GM18520 (cell line): ENCODE measurements around the gene ANKRD11.
A peak's percentile ranks its signal among the peaks of the same experiment; 100 is the strongest.
"Not testable (repeated sequence)": the region's sequence is repeated elsewhere in the genome, so short reads cannot be mapped to it uniquely, and the experiment has no call there.

Experiments used
- ATAC-seq: cut with Tn5 transposase; IDR thresholded peaks from one replicate; pipeline ENCODE4 v1.9.1; 2021; ENCODE audit not compliant: unreplicated experiment

The ANKRD11 gene

DNA sequence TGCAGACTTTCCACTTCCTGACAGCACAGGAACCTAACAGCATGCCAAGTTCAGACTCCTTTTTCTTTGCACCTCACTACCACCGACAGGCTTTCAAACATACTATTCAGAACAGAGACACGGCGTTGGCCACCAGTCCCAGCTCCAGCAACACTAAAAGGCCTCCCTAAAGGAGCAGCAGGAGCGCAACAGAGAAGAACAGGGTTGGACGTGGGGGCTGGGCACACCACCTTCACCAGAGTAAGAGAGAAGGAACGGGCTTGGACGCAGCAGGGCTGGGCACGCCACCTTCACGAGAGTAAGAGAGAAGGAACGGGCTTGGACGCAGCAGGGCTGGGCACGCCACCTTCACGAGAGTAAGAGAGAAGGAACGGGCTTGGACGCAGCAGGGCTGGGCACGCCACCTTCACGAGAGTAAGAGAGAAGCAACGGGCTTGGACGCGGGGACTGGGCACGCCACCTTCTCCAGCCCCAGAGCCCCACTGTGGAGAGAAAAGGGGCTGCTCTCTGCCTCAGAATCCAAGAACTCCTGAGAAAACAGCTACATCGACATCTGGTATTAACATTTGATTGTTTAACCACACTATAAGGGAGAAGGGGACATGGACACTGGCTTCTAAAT, 56.9 kb downstream of the ANKRD11 start:
- ATAC-seq = not testable (repeated sequence)

DNA sequence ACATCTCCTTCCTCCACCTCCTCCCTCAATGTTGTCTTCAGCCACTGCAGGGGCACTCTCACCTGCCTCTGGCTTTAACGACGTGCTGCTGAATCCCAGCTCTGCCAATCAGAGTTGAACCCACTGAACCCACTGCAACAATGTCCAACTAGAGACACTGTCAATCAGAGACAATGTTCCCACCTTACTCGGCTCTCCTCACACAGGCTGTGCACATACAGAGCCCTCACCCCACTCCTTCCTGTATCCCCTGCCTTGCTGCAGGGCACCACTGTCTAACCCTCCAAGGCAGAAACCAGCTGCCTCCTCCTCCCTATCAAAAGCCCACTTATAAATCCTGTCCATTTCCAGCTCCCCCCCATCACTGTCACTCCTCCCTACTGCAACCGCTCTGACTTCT, 58.7 kb downstream of the ANKRD11 start:
- ATAC-seq = no peak

DNA sequence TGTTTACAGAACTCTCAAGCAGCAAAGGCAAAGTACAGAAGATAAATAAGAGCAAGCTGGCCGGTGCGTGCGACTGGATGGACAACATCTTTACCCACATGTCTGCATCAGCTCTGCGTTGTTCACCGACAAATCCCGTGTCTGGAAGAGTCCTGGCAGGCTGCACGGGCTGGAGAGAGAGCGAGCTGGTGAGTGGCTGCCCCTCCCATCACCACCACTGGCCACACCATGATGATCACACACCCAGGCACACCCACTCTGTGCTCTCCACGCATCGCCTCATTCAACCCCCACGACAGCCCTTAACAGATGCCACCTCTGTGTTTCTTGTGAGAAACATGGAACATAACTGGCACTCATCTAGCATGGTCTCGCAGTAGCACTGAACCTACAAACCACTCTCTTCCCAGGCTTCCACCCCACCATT, 59.2 kb downstream of the ANKRD11 start:
- no peak for ATAC-seq

DNA sequence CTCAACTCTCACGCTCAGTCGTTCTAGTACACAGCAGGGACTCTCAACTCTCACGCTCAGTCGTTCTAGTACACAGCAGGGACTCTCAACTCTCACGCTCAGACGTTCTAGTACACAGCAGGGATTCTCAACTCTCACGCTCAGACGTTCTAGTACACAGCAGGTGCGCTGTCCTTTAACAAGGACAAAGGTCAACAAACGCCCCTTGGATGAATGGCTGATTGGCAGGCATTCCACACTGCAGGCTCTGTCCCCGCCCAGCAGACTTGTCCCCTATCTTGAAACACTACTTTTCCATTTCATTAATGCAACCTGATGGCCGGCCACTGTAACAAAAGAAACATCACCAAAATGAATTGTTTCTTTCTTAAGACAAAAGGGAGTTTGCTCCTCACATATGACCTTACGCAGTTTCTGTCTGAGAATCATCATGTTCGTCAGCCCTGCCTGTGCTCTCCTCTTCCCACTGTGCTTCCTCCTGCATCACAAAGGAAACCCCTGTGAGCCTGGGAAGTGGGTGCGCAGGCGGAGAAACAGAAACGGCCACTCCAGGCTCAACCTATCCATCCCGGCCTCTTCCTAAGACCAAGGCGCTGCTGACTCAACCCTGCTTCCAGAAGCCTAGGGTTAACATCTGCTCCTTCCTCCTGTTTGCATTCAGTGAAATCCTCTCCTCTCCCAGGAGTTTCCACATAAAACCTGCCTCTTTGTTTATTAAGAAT, 59.8 kb downstream of the ANKRD11 start:
- ATAC-seq = no peak

DNA sequence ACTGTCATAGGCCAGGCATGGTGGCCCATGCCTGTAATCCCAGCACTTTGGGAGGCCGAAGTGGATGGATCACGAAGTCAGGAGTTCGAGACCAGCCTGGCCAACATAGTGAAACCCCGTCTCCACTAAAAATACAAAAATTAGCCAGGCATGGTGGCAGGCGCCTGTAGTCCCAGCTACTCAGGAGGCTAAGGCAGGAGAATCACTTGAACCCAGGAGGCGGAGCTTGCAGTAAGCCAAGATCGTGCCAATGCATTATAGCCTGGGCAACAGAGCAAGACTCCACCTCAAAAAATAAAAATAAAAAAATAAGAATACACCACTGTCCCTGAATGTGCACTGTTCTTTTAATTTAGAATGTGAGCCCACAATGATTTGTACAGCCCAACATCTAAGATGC, 61.8 kb downstream of the ANKRD11 start:
- not testable (repeated sequence) for ATAC-seq

DNA sequence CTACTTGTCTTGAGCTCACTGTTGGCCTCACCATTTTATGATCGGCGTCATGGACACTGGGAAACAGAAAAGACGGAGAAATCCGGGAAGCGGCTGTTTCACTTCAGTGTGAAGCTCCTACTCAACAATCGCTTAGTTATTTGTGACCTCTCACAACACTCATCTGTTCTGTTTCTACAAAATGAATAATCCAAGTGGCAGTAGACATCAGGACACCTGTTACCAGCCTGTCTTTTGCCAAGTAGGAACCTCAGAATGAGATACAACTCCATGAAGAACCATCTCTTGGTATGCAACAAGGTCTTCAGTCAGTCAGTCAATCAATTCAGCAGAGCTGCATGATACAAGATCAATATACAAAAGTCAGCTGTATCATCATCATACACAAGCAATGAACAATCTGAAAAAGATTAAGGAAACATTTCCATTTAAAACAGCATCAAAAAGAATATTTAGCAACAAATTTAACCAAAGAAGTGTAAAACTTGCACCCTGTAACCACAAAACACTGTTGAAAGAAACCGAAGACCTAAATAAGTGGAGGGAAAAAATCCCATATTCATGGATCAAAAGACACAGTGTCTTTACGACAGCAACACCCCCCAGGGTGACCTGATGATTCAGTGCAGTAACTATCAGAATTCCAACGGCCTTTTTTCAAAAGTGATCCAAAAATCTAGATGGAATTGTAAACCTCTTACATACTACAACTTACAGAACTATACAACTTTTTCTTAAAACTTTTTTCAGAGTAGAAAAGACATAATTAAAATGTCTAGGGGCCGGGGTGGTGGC, 63.4 kb downstream of the ANKRD11 start:
- no peak for ATAC-seq

DNA sequence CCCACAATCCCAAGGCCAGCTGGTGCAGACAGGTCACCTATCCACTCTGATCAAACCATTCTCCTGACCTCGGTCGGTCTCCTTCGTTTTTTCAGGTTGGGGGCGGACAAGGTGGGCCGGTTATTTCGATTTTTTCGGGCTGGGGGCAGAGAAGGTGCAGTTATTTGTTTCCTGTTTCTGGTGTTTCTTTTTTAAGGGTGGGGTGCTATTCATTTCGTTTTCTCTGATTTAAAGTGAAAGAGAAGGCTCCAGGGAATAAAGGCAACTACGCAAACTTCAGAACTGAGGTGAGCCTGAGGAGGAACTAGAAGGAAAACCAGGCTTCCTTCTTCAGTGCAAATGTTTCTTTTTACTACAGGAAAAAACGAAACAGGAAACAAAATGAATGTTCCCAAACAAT, 64.8 kb downstream of the ANKRD11 start:
- ATAC-seq = no peak

DNA sequence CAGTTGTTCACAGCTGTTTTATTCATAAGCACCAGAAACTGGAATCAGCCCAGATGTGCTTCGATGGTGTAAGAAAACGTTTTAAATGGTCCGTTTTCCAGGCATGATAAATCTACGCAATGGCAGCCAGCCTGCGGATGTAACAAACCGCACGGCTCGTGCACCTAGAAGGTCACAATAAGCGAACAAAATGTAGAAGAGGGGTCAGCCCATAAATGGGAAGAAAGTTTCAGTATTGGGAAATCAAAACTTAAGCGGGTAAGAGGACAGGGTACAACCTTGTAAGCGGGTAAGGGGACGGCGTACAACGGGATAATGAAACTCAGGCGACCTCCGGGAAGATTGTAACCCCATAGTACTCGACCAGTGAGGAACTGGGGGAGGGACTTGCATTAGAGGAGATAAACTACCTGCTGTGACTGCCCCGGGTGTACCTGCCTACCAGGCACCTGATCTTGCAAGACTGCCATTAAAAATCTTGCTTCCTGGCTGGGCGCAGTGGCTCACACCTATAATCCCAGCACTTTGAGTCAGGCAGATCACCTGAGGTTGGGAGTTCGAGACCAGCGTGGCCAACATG, 66.6 kb downstream of the ANKRD11 start:
- ATAC-seq = no peak

DNA sequence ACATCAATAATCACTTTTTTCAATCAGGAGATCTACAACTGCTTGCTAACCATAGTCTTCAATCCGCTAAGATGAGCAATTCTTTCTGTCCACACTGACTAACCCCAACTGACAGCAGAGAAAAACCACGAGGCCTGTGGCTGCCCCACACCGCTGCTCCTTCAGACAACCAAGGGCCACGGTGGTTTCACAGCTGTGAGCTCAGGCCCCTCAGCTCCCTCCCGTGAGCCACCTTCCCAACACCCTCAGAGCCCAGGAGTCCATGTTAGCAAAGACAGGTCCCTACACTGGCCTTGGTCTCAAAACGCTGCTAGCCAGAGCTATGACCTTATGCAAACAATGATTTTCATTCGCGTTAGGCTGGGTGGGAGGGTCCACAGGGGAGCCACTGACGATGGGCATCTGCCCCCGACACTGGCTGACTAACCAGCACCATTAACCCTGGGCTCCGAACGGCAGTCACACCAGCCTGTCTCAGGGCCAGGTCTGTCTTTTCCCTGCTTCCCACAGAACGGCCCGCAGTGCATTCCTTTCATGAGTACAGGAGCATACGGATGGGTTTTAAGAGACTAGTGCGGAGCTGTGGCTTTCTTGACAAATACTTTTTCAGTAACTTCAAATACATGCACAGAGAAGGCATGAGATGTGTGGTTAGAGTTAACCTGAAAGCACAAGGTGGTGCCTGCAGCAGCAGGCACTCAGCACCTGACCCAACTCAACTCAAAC, 67.3 kb downstream of the ANKRD11 start:
- peak; percentile 64 for ATAC-seq

DNA sequence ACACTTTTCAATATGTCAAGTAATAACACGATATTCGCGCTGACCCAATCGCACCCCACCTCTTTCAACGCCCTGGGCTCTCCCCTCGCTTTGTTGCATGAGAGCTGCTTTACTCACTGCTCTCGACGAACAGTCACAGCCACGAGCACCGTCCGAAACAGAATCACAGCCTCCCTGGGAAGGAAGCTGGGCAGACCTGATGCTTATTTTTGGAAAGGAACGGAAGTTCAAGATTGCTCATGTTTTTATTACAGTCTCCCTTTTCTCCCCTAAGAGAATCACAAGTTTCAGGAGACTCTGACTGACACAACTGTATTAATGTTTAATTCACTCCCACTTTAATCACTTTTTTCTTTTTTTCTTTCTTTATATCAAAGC, 67.8 kb downstream of the ANKRD11 start:
- peak; percentile 51 for ATAC-seq

DNA sequence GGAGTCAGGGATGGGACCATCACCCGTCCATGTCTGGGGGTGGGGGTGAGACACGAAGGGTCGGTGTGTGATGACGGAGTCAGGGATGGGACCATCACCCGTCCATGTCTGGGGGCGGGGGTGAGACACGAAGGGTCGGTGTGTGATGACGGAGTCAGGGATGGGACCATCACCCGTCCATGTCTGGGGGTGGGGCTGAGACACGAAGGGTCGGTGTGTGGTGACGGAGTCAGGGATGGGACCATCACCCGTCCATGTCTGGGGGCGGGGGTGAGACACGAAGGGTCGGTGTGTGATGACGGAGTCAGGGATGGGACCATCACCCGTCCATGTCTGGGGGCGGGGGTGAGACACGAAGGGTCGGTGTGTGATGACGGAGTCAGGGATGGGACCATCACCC, 69.1 kb downstream of the ANKRD11 start:
- ATAC-seq = not testable (repeated sequence)

DNA sequence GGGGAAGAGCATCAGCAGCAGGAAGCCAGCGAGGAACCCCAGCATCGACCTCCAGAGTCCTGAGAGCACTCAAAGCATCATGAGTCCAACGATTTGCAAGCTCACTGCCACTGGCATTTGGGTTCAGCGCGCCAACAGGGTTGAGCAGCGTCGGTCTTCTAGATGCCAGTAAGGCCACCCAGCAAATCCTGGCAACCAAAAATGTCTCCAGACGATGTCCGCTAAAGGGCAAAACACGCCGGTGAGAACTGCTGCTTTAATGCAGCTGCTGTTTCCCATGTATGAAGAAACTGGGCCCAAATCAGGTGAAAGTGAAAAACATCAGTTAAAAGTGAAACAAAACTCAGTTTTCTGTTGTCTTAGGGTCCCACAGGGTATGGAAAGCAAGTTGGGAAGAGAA, 70.2 kb downstream of the ANKRD11 start:
- ATAC-seq = no peak

DNA sequence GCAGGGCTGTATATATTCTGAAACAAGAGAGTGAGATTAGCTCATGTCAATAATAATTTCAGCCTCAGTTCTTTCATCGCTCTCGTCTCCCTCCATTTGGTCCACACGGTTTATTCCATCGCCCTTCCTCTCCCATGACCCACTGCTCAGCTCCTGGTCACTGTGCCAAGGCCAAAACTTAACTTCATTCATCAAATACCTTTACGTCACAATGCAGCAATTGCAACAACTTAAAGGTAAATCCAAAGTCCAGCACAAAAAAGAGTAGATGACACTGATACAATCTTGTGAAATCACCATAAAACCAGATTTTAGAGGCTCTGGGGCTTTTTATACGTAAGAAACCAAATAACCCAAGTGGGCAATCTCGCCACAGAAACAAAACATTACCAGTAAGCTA, 72.0 kb downstream of the ANKRD11 start:
- no peak for ATAC-seq

DNA sequence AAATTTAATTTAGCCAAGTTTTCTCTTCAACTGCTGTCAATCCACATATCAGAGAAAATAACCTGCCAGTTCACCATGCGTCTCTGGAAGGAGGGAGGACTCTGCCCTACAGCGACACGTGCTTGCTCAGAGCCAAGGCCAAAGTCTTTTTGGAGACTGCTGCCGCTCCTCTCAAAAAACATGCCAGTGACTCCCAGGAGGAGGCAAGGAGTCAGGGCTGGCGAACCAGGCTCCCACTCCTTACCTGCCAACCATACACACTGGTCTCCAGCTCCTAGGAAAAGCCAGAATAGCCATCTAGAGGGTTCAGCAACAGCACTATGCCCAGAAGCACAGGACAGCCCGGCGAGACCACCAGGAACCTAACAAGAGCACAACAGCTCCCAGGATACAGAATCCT, 73.0 kb downstream of the ANKRD11 start:
- no peak for ATAC-seq

DNA sequence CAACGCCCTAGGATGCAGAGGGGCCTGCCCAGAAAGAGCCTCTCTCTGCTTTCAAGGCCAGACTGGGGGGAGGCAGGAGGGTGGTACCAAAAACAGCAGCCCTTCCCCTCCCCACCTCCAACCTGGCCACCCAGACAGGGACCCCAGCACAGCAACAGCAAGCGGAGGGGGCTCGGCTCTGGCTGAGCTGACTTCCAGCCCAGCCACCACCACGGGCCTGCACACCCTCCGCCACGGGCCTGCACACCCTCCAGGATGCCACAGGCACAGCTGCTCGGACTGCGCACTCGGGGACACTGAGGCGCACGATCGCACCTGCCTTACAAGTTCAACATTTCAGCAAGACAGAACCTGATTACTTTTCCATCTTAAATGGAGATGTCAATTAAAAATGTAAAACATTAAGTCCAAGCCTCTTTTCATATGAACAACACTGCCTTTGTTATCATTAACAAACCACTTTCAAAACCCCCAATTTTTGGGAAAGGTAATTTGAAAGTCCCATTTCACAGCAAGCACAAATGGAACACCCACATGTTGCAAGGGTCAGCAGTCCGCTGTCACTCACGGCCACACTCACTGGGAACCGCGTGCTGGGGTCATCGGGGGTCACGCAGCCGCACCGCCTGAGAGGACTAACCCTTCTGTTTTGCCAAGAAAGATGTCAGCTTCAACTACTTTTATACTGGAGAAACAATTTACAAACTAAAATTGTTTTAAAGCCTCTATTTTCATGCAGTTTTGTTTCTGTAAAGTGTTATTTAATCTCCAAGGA, 76.4 kb downstream of the ANKRD11 start:
- ATAC-seq = no peak

DNA sequence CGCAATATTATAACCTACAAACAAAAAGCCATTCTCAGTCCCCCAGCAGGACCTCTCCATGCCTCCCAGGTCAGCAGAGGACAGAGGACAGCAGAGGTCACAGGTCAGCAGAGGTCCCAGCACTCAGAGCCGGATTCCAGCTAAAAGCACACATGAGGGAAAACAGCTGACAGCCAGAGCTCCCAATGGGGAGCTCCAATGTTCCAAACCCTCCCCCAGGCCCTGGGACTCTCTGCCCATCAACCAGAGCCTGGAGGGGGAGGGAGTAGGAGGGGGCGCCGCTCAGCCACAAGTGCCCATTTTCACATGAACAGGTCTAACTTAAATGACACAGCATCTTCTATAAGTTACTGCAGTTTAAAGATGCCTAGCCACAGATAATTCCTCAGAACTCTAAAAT, 77.5 kb downstream of the ANKRD11 start:
- ATAC-seq = no peak

DNA sequence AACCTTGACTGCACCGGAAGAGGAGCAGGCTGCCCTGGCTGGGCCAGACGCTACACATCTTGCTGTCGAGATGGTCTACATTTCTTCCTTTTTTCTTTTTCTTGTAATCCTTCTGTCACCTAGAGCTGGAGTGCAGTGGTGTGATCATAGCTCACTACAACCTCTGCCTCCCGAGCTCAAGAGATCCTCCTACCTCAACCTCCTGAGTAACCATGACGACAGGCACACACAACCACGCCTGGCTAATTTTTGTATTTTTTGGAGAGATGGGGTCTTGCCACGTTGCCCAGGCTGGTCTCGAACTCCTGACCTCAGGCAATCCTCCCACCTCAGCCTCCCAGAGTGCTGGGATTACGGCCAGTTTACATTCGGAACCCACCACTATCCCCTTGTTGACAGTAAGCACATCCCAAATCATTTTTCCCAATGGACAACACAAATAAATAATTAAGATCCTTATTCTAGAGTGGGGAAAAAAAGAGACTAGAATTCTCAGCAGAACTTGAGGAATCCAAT, 79.0 kb downstream of the ANKRD11 start:
- ATAC-seq = no peak

DNA sequence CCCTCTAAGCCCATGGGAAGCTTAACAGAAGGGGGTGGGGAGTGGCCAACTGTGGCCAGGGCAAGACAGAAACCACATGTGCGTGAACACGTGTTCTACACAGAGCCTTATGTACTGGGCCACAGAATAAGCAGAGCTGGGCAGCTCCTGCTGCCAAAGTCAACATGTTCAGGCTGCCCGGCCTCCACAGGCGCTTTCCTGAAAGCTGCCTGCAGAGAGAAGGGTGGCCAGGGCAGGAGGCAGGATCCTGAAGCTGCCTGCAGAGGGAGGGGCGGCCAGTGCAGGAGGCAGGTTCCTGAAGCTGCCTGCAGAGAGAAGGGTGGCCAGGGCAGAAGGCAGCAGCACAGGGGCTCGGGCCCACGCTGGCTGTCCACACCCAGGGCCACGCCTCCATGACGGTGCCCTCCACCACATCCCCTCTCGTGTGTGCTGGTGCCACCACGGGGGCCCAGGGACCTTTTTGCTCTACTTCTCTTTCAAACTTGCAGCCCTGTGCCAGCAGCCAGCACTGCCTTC, 79.5 kb downstream of the ANKRD11 start:
- ATAC-seq = no peak

DNA sequence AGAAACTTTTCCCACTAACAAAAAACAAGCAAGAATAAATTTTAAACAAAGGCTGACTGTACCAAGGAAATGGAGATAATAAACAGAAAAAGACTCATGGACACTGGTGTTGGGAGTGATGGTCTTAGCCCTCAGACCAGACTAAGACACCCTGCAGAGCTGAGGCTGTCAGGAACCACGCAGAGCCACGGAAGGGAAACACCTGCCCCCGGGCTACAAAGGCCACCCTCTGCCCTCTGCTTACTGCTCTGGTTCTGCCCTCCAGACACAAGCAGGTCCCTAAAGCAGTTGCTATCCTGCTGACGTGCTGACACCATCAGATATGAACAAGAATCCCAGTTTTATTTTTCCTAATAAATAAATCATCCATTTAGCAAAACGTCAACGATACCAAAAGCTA, 80.0 kb downstream of the ANKRD11 start:
- ATAC-seq = no peak

DNA sequence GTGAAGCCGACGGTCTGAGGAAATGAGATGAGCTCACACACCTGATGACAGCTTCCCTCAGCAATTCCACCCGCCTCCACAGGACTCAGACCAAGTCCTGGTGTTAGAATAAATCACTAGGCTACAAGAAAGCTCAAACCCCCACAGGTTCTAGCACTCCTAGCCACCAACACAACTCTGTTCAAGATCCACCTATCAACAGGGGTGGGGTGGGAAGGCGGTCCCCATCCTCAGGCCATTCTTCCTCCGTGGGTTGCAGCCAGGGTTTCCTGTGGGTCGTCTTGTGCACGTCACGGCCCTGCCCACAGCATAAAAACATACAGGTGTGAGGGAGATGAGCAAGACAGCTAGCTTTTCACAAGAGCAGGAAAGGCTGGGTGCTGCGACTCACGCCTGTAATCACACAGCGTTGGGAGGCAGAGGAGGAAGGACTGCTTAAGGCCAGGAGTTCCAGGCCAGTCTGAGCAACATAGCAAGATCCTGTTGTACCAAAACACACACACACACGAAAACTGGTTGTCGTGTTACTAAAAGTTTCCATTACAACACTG, 81.1 kb downstream of the ANKRD11 start:
- no peak for ATAC-seq
